ENCODE measurements around the gene NAGS.

DNA sequence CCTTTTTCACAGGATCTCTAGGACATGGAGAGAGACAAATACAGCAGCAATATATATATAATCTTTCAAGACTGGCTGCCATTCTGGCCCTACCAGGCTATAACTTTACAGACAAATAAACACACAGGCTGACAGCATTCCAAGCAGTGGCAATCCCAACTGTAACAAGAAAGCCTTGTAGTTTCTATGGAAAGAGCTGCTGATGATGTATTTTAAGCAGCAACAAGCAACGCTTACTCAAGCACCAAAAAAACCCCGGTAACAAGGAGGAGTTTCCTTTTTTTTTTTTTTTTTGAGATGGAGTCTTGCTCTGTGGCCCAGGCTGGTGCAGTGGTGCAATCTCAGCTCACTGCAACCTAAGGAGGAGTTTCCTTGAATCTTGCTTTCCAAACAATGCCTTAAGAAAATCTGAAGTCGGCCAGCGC lies 38.9 kb downstream of the NAGS start:
- TF ChIP-seq POLR2A (IDR thresholded peaks at IDR 0.05; ENCODE audit: low read depth, low read length) (no peak), POLR2AphosphoS5 (IDR thresholded peaks at IDR 0.05; ENCODE audit: low read depth, low read length) (no peak), POU2F2 (IDR thresholded peaks at IDR 0.05; ENCODE audit: low read depth, low read length) (no peak), TAF1 (IDR thresholded peaks at IDR 0.05; ENCODE audit: low read depth, low read length) (no peak)

Measured in GM12891 (cell line).